Upper lobe of right lung (tissue), 1 donor: Measurements from ENCODE around the gene OPA1. TPM values are rescaled to one million over a fixed set of nuclear protein-coding genes. Genes with fewer than 3 reads are reported as not detected.

Experiments
- ATAC-seq: fragments of 200-7000 bp; cut with Tn5 transposase; one replicate; pipeline ENCODE4 v1.9.1; 2020; ENCODE audit warnings: mild to moderate bottlenecking, moderate library complexity
- DNase-seq: peaks from one replicate; pipeline ENCODE4 v3.0.0-alpha.2; 2020
- H3K27ac ChIP-seq: fragments of 200-600 bp; one replicate; pipeline ENCODE4 v1.8.0; 2022
- H3K27me3 ChIP-seq: fragments of 200-600 bp; one replicate; pipeline ENCODE4 v1.8.0; 2022; ENCODE audit warnings: mild to moderate bottlenecking
- H3K36me3 ChIP-seq: fragments of 200-600 bp; one replicate; pipeline ENCODE4 v1.8.0; 2022
- H3K4me1 ChIP-seq: fragments of 200-600 bp; one replicate; pipeline ENCODE4 v1.8.0; 2022
- H3K4me3 ChIP-seq: fragments of 200-600 bp; one replicate; pipeline ENCODE4 v1.8.0; 2022; ENCODE audit warnings: mild to moderate bottlenecking
- H3K9me3 ChIP-seq: fragments of 200-600 bp; one replicate; pipeline ENCODE4 v1.8.0; 2022
- intact Hi-C: fragments of 100-400 bp; cut with DNase I; formaldehyde crosslinking; loops from one replicate; pipeline ENCODE4 v1.11.0; 2022
- total RNA-seq: library from RNA; stranded (reverse); fragmentation: NEBNext Ultra II Directional; extraction: Animal tissue kit (Norgen Biotek cat#: 25700); gene quantifications from one replicate; pipeline ENCODE4 v1.2.1, GENCODE V29; 2021
- TF ChIP-seq, protein P1 (sequence below): fragments of 200-600 bp; IDR thresholded peaks from one replicate; pipeline ENCODE4 v1.8.0; 2022; ENCODE audit warnings: antibody characterized with exemption
- donor health status: DM: no; HTN: yes; CAD: no; lungs with severe emphysema.

The OPA1 gene
- total RNA-seq, 1 donor from 2014 or later = 46.3 TPM

DNA sequence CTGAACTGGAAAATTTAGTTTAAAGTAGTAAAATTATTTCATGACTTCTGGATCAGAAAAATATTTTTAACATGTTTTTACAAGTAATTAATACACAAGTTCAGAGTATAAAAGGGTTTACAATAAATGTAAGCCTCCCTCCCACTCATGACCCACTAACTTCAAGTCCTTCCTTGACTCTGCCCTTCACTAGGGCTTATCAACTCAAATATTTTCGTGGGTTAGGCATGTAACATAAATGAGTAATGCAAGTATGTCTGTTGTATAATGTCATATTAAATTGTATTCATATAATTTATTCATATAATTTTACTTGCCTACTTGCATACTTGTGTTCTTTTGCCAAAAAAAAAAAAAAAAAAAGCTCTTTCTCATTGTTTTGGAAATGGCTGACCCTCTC is 3.4 kb upstream of the OPA1 start:
- no peak for DNase-seq
- TF ChIP-seq, protein P1, sequence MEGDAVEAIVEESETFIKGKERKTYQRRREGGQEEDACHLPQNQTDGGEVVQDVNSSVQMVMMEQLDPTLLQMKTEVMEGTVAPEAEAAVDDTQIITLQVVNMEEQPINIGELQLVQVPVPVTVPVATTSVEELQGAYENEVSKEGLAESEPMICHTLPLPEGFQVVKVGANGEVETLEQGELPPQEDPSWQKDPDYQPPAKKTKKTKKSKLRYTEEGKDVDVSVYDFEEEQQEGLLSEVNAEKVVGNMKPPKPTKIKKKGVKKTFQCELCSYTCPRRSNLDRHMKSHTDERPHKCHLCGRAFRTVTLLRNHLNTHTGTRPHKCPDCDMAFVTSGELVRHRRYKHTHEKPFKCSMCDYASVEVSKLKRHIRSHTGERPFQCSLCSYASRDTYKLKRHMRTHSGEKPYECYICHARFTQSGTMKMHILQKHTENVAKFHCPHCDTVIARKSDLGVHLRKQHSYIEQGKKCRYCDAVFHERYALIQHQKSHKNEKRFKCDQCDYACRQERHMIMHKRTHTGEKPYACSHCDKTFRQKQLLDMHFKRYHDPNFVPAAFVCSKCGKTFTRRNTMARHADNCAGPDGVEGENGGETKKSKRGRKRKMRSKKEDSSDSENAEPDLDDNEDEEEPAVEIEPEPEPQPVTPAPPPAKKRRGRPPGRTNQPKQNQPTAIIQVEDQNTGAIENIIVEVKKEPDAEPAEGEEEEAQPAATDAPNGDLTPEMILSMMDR = no peak
- H3K27me3 ChIP-seq = no peaks in the 10 kb centered on the region
- no peak overlapping the region for H3K4me3 ChIP-seq
- no peak for ATAC-seq
- no peaks in the 10 kb centered on the region for H3K36me3 ChIP-seq
- intact Hi-C loops = no loop called here
- no peaks in the 10 kb centered on the region for H3K9me3 ChIP-seq
- H3K4me1 ChIP-seq = peaks cover 14% of the 10 kb centered on the region
- no peak overlapping the region for H3K27ac ChIP-seq

DNA sequence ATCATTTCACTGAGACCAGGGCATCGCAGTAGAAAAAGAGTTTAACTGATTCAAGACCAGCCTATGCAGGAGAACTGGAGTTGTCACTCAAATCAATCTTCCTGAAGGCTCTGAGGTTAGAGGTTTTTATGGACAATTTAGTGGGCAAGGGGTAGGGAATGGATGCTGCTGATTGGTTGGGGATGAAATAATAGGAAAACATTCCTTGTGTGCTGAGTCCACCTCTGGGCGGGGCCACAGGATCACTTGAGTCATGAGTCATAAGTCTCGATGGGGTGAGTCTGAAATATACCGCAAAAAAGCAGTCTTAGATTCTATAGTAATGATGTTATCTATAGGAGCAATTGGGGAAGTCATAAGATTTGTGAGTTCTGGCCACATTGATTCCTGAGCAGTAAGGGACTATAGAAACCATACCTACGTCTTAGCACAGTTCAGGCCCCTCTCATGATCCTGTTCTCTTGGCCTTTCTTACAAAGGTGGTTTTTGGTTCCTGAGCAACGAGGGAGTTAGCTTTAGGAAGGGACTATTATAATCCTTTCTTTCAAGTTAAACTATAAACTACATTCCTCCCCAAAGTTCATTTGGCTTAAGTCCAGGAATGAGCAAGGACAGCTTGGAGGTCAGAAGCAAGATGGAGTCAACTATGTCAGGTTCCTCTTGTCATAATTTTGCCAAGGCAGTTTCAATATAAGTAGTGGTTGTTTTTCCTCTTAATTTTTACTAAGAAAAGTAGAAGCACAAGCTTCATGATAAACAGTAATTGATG is 2.7 kb upstream of the OPA1 start:
- Histone ChIP-seq H3K27me3 (no peaks in the 10 kb centered on the region), H3K4me3 (no peak overlapping the region), H3K9me3 (no peaks in the 10 kb centered on the region), H3K27ac (no peak overlapping the region), H3K4me1 (peaks cover 21% of the 10 kb centered on the region), H3K36me3 (no peaks in the 10 kb centered on the region)
- DNase-seq = no peak
- TF ChIP-seq, protein P1 = no peak
- ATAC-seq = no peak
- intact Hi-C loops = no loop called here

DNA sequence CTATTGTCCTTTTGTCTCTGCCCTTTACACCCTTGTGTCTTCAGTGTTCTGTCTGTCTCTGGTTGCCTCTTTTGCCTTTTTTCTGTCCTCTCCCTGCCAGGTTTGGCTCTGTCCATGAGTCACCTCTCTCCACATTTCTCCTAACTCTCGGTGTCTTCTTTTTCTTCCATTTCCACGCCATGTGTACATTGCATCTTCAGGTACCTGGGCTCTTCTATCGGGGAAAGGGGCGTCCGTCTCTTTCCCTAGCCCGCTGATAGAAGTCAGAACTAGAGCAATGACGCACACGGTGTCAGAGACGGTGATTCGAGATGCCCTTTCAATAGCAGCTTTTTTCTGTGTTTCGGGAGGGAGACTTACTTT is 641 bp downstream of the OPA1 start:
- DNase-seq = no peak
- Histone ChIP-seq H3K4me3 (peak overlapping the region; percentile 97), H3K27me3 (no peaks in the 10 kb centered on the region), H3K4me1 (peaks cover 26% of the 10 kb centered on the region), H3K9me3 (no peaks in the 10 kb centered on the region), H3K36me3 (peaks cover 11% of the 10 kb centered on the region), H3K27ac (peak overlapping the region; percentile 93)
- TF ChIP-seq, protein P1 = no peak
- ATAC-seq = no peak
- intact Hi-C loops = no loop called here

DNA sequence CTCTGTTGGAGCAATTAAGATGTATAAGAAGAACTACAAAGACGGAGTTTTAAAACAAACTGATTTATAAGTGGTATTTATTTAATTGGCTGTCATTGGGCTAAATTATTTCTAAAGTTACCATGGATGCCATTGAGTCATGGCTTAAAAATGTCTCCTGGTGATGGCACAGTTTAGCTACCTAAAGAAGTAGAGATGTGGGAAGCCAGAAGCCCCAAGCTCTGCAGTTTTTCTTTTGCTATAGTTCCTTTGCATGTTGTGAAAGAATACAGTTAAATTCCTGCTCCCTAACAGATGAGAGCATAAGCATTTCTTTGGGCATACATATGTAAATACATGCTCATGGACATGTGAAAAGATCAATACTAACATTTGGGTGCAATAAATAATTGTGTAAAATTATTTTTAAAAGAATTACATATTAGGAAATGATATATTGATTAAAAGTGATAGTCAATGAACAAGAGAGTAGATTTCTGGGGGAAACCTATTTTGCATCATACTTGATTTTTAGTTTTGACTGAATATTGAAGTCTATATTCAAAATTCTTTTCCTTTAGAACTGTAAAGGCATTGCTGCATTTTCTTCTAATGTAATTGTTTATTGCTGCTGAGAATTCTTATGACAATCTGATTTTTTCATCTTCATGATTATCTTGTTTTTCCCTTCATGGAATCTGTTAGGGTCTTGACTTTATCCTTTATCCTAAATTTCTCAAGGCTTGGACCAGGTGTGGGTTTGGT is 2.1 kb downstream of the OPA1 start:
- DNase-seq = no peak
- TF ChIP-seq, protein P1 = no peak
- Histone ChIP-seq H3K27ac (no peak overlapping the region), H3K9me3 (no peaks in the 10 kb centered on the region), H3K4me1 (peaks cover 26% of the 10 kb centered on the region), H3K4me3 (no peak overlapping the region), H3K36me3 (peaks cover 11% of the 10 kb centered on the region), H3K27me3 (no peaks in the 10 kb centered on the region)
- no peak for ATAC-seq
- intact Hi-C loops = no loop called here

DNA sequence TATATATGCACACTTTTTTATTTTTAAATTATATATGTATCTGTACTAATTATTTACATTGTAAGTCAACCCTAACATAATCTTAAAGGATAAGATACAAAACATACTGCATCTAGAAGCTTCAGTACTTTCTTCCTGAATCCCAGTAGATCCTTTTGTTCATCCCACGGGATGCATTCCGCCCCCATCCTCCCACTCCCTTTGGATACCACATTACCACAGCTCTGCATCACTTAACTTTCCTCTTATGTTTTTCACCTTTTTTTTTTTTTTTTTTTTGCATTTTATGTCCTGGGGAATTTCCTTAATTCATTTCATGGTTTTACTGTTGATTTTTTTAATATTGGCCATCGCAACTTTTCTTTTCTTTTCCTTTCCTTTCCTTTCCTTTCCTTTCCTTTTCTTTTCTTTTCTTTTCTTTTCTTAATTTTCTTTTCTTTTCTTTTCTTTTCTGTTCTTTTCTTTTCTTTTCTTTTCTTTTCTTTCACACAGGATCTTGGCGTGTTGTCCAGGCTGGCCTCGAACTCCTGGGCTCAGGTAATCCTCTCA is 3.0 kb downstream of the OPA1 start:
- peaks cover 11% of the 10 kb centered on the region for H3K36me3 ChIP-seq
- DNase-seq = no peak
- H3K4me1 ChIP-seq = peaks cover 26% of the 10 kb centered on the region
- ATAC-seq = no peak
- H3K27me3 ChIP-seq = no peaks in the 10 kb centered on the region
- intact Hi-C loops = no loop called here
- TF ChIP-seq, protein P1 = no peak
- H3K9me3 ChIP-seq = no peaks in the 10 kb centered on the region
- no peak overlapping the region for H3K4me3 ChIP-seq
- no peak overlapping the region for H3K27ac ChIP-seq
